Caco-2 (cell line): ENCODE data around the gene ARHGAP24. TPM values are rescaled to one million over a fixed set of nuclear protein-coding genes. Genes with fewer than 3 reads are reported as not detected.

Experiments
- BruUV-seq: library from RNA; stranded (reverse); fragments of 400-500 nt; replicated peaks from 2 replicates; lab custom pipeline; 2021; lab: Mats Ljungman, UMichigan
- CTCF ChIA-PET: fragments of 300-600 bp; sonication (Branson Sonifier 250); formaldehyde crosslinking; loops from one replicate; lab custom pipeline; 2022; ENCODE audit warnings: antibody characterized with exemption; lab: Charles Lee
- POLR2A ChIA-PET: fragments of 300-600 bp; sonication (Branson Sonifier 250); formaldehyde crosslinking; loops from one replicate; lab custom pipeline; 2022; ENCODE audit warnings: antibody characterized with exemption; lab: Charles Lee
- DNase-seq, 2 experiments: peaks; one replicate each; pipeline versions ENCODE4 v3.0.0 to v3.0.0-alpha.2; 2020 to 2022
- H3K27me3 ChIP-seq: replicated peaks from 2 replicates; pipeline ENCODE4 v1.6.0; 2011; ENCODE audit warnings: low read length; ENCODE audit not compliant: control insufficient read depth, insufficient read depth
- H3K36me3 ChIP-seq: 2 replicates; pipeline ENCODE4 v1.5.1; 2011; ENCODE audit warnings: low read length; ENCODE audit not compliant: control insufficient read depth, insufficient read depth
- H3K4me1 ChIP-seq: fragments of 250-450 bp; sonication (Bioruptor Pico); 2 replicates; pipeline ENCODE4 v1.5.1; 2020; ENCODE audit warnings: mild to moderate bottlenecking
- H3K4me3 ChIP-seq: 2 replicates; pipeline ENCODE4 v1.5.1; 2011; ENCODE audit warnings: low read depth, mild to moderate bottlenecking, control low read depth, low read length
- H3K9me3 ChIP-seq: fragments of 250-450 bp; sonication (Bioruptor Pico); 2 replicates; pipeline ENCODE4 v1.5.1; 2020; ENCODE audit warnings: mild to moderate bottlenecking, moderate library complexity
- H3K27ac Mint-ChIP-seq: one replicate; pipeline ENCODE4 v1.8.0; 2022; ENCODE audit warnings: mixed read lengths; ENCODE audit not compliant: unreplicated experiment
- H3K27me3 Mint-ChIP-seq: one replicate; pipeline ENCODE4 v1.8.0; 2022; ENCODE audit warnings: mixed read lengths; ENCODE audit not compliant: insufficient read depth, unreplicated experiment
- H3K36me3 Mint-ChIP-seq: one replicate; pipeline ENCODE4 v1.8.0; 2022; ENCODE audit warnings: mild to moderate bottlenecking, mixed read lengths; ENCODE audit not compliant: insufficient read depth, unreplicated experiment
- H3K4me1 Mint-ChIP-seq: one replicate; pipeline ENCODE4 v1.8.0; 2022; ENCODE audit warnings: low read depth, mixed read lengths; ENCODE audit not compliant: unreplicated experiment
- H3K4me3 Mint-ChIP-seq: one replicate; pipeline ENCODE4 v1.8.0; 2022; ENCODE audit warnings: mild to moderate bottlenecking, moderate library complexity, mixed read lengths; ENCODE audit not compliant: unreplicated experiment
- H3K9me3 Mint-ChIP-seq: one replicate; pipeline ENCODE4 v1.8.0; 2022; ENCODE audit warnings: mixed read lengths; ENCODE audit not compliant: unreplicated experiment
- intact Hi-C: fragments of 100-400 bp; cut with micrococcal nuclease; formaldehyde crosslinking; loops from one replicate; pipeline ENCODE4 v1.10.0; 2022; ENCODE audit not compliant: unreplicated experiment
- total RNA-seq: library from RNA; stranded (reverse); gene quantifications from 2 replicates; pipeline ENCODE4 v1.2.3, GENCODE V29; 2022
- TF ChIP-seq, protein P1 (sequence below), 2 experiments: fragments of 200-600 bp in 1 of 2; IDR thresholded peaks; 1 replicate in 1 of 2; 2 replicates in 1 of 2; pipeline versions ENCODE4 v1.5.1 to v1.8.0; 2011 to 2022; ENCODE audit warnings: antibody characterized with exemption in 1 of 2, control low read depth in 1 of 2, inconsistent platforms in 1 of 2, low read depth in 1 of 2, low read length in 1 of 2, mild to moderate bottlenecking in 1 of 2, moderate library complexity in 1 of 2; ENCODE audit not compliant: insufficient read depth in 1 of 2, severe bottlenecking in 1 of 2, unreplicated experiment in 1 of 2

The ARHGAP24 gene
- total RNA-seq, 1 experiment from 2014 or later: 2.8 TPM

DNA sequence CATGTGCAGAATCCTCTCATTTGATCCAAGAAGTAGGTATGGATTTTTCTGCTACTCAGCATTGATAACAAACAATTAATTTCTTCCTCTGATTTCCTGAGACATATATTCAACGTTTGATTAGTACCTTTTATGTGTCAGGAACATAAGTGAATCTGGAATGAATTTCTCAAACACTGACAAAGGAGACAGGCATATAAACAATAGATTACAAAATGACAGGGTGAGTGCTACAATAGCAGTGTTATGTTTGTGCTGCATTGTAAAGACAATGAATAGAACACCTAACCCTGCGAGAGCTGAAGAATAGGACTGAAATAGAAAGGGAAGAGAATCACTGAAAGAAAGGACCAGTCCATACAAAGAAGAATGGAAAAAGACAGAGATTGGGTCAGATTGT lies 52.9 kb downstream of the ARHGAP24 start:
- ChIA-PET POLR2A (no interaction called here), CTCF (no interaction called here)
- no peak overlapping the region for H3K27ac Mint-ChIP-seq
- no peak overlapping the region for H3K4me3 Mint-ChIP-seq
- TF ChIP-seq, protein P1, sequence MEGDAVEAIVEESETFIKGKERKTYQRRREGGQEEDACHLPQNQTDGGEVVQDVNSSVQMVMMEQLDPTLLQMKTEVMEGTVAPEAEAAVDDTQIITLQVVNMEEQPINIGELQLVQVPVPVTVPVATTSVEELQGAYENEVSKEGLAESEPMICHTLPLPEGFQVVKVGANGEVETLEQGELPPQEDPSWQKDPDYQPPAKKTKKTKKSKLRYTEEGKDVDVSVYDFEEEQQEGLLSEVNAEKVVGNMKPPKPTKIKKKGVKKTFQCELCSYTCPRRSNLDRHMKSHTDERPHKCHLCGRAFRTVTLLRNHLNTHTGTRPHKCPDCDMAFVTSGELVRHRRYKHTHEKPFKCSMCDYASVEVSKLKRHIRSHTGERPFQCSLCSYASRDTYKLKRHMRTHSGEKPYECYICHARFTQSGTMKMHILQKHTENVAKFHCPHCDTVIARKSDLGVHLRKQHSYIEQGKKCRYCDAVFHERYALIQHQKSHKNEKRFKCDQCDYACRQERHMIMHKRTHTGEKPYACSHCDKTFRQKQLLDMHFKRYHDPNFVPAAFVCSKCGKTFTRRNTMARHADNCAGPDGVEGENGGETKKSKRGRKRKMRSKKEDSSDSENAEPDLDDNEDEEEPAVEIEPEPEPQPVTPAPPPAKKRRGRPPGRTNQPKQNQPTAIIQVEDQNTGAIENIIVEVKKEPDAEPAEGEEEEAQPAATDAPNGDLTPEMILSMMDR (IDR thresholded peaks at IDR 0.05; ENCODE audit: insufficient read depth in 1 of 2, low read depth in 1 of 2, low read length in 1 of 2, severe bottlenecking in 1 of 2, unreplicated experiment in 1 of 2): no peak
- H3K4me1 ChIP-seq: no peaks in the 10 kb centered on the region
- no peaks in the 10 kb centered on the region for H3K9me3 Mint-ChIP-seq
- no TSS peak for BruUV-seq
- H3K4me3 ChIP-seq: no peak overlapping the region
- H3K27me3 ChIP-seq: no peaks in the 10 kb centered on the region
- H3K36me3 ChIP-seq: no peaks in the 10 kb centered on the region
- H3K4me1 Mint-ChIP-seq: no peaks in the 10 kb centered on the region
- no peaks in the 10 kb centered on the region for H3K36me3 Mint-ChIP-seq
- intact Hi-C loops: no loop called here
- no peak for DNase-seq
- no peaks in the 10 kb centered on the region for H3K27me3 Mint-ChIP-seq
- no peaks in the 10 kb centered on the region for H3K9me3 ChIP-seq

DNA sequence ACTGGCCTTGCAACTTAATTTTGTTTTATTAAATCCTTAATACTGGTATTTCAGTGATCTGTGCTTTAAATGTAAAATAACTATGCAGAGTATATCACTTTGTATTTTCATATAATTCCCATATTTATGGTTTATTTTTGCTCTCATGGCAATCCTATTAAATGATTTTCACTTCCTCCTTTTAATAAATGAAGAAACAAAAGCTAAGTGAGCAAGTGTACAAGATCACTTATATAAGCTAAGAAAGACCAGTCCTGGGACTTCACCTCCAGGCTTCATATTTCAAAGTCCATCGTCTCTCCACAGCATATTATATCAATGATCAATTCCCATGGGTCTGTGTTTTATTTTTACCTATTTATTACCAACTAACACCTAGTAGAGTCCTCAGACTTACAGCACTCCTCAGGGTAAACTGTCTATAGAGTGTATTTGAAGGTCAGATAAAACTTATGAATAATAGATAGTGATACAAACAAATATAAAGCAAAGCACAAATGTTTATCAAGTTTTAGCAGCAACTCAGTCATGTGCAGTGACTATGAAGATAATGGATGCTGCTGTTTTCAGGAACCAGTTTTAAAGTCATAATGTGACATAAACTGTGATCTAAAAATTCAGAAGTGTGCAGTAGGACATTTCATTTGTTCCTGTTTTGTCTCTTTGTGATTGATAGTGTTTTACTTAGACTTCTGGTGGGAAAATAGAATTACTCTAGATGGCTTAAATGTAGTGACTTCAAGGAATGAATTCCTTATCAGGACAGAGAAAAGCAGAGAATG lies 56.8 kb downstream of the ARHGAP24 start:
- Mint-ChIP-seq H3K27ac (no peak overlapping the region), H3K4me1 (no peaks in the 10 kb centered on the region), H3K4me3 (no peak overlapping the region), H3K36me3 (no peaks in the 10 kb centered on the region), H3K27me3 (no peaks in the 10 kb centered on the region), H3K9me3 (no peaks in the 10 kb centered on the region)
- H3K4me1 ChIP-seq: no peaks in the 10 kb centered on the region
- no peaks in the 10 kb centered on the region for H3K36me3 ChIP-seq
- no peak overlapping the region for H3K4me3 ChIP-seq
- TF ChIP-seq, protein P1 (IDR thresholded peaks at IDR 0.05; ENCODE audit: insufficient read depth in 1 of 2, low read depth in 1 of 2, low read length in 1 of 2, severe bottlenecking in 1 of 2, unreplicated experiment in 1 of 2): no peak
- intact Hi-C loops: no loop called here
- ChIA-PET CTCF (no interaction called here), POLR2A (no interaction called here)
- no peaks in the 10 kb centered on the region for H3K27me3 ChIP-seq
- no peaks in the 10 kb centered on the region for H3K9me3 ChIP-seq
- no TSS peak for BruUV-seq
- DNase-seq: no peak

DNA sequence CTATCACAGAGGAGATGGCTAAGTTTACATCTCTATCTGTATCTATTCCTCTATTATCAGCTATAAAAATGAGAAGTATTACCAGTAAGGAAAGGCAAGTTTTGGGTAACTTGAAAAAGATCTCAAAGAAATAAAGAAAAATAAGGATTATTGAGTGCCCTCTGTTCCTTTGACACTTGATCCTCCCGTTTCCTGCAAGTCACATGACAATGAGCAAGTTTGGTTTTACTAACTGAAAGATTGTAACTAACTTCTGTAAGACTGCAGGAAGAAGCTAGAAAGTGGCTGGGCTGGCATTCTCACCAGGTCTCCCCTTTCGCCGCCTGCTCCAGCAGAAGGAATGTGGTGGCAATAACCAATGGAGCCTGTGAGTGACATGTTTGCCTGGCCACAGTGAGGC lies 59.2 kb downstream of the ARHGAP24 start:
- H3K36me3 ChIP-seq: no peaks in the 10 kb centered on the region
- H3K9me3 Mint-ChIP-seq: no peaks in the 10 kb centered on the region
- no peak overlapping the region for H3K27ac Mint-ChIP-seq
- no peak overlapping the region for H3K4me3 ChIP-seq
- no peaks in the 10 kb centered on the region for H3K27me3 ChIP-seq
- H3K4me1 Mint-ChIP-seq: no peaks in the 10 kb centered on the region
- H3K27me3 Mint-ChIP-seq: no peaks in the 10 kb centered on the region
- BruUV-seq: no TSS peak
- no peaks in the 10 kb centered on the region for H3K4me1 ChIP-seq
- CTCF ChIA-PET: no interaction called here
- no peaks in the 10 kb centered on the region for H3K9me3 ChIP-seq
- DNase-seq: no peak
- intact Hi-C loops: no loop called here
- POLR2A ChIA-PET: no interaction called here
- no peaks in the 10 kb centered on the region for H3K36me3 Mint-ChIP-seq
- TF ChIP-seq, protein P1 (IDR thresholded peaks at IDR 0.05; ENCODE audit: insufficient read depth in 1 of 2, low read depth in 1 of 2, low read length in 1 of 2, severe bottlenecking in 1 of 2, unreplicated experiment in 1 of 2): no peak
- H3K4me3 Mint-ChIP-seq: no peak overlapping the region
